Measurements from ENCODE around the gene GSTO2.
"Not testable (repeated sequence)": the region's sequence is repeated elsewhere in the genome, so short reads cannot be mapped to it uniquely, and the experiment has no call there.

The GSTO2 gene

GRCh38 chr10:104268713-104269645 is at the start of gene GSTO2:
Gene GSTO2, plus strand, starts transcription at chr10:104269184. Its CDS starts 5,732 bp downstream, at chr10:104274916.
- peak; percentile 99 for DNase-seq

- no peak for DNase-seq
These were observed 48.5 kb upstream of the GSTO2 start for GRCh38 chr10:104220522-104220921.

- no peak for DNase-seq
These were observed 45.7 kb upstream of the GSTO2 start for GRCh38 chr10:104223304-104223703.

GRCh38 chr10:104230490-104230889 is 38.5 kb upstream of the GSTO2 start:
- no peak for DNase-seq

- DNase-seq: peak; percentile 98 to 99
These were observed 37.0 kb upstream of the GSTO2 start, which contains the start of gene CFAP43 for GRCh38 chr10:104231784-104232612. Gene CFAP43, minus strand, starts transcription at chr10:104232364. Its CDS starts 118 bp downstream, at chr10:104232246.

- DNase-seq: no peak
These were observed 36.3 kb upstream of the GSTO2 start for GRCh38 chr10:104232613-104233102.

- no peak for DNase-seq
These were observed 35.2 kb upstream of the GSTO2 start for GRCh38 chr10:104233817-104234216.

- DNase-seq: no peak
These were observed 34.0 kb upstream of the GSTO2 start for GRCh38 chr10:104234934-104235333.

GRCh38 chr10:104235801-104236200 is 33.2 kb upstream of the GSTO2 start:
- DNase-seq: no peak

- no peak for DNase-seq
These were observed 28.9 kb upstream of the GSTO2 start for GRCh38 chr10:104240078-104240477.

GRCh38 chr10:104242545-104242944 is 26.4 kb upstream of the GSTO2 start:
- no peak for DNase-seq

- not testable (repeated sequence) for DNase-seq
These were observed 26.0 kb upstream of the GSTO2 start for GRCh38 chr10:104243009-104243408.

GRCh38 chr10:104243512-104243911 is 25.5 kb upstream of the GSTO2 start:
- no peak for DNase-seq

GRCh38 chr10:104245066-104245632 is 23.8 kb upstream of the GSTO2 start:
- no peak for DNase-seq

- DNase-seq: peak; percentile 12 to 73
These were observed 22.0 kb upstream of the GSTO2 start for GRCh38 chr10:104246976-104247375.

- no peak for DNase-seq
These were observed 21.4 kb upstream of the GSTO2 start for GRCh38 chr10:104247513-104248146.

- DNase-seq: not testable (repeated sequence)
These were observed 20.1 kb upstream of the GSTO2 start for GRCh38 chr10:104248931-104249330.

GRCh38 chr10:104250371-104250770 is 18.6 kb upstream of the GSTO2 start:
- DNase-seq: no peak

GRCh38 chr10:104251443-104251842 is 17.5 kb upstream of the GSTO2 start:
- no peak for DNase-seq

- DNase-seq: no peak
These were observed 16.6 kb upstream of the GSTO2 start for GRCh38 chr10:104252368-104252767.

- no peak for DNase-seq
These were observed 15.9 kb upstream of the GSTO2 start for GRCh38 chr10:104253106-104253505.

GRCh38 chr10:104253606-104254410 is 15.2 kb upstream of the GSTO2 start:
- no peak for DNase-seq

Measured in CD4-positive, alpha-beta T cell treated with Interleukin-1 beta for 1 hour (primary cell).